ENCODE measurements around the gene ARSG. TPM values are rescaled to one million over a fixed set of nuclear protein-coding genes. Genes with fewer than 3 reads are reported as not detected.
"Not testable (repeated sequence)": the region's sequence is repeated elsewhere in the genome, so short reads cannot be mapped to it uniquely, and the experiment has no call there.

Gene ARSG
- total and polyA plus RNA-seq, 2 donors (not counting 3 experiments of a cell fraction or from before 2014, with no cell fraction given) = 3.9 to 7.0 TPM

- H3K4me2 ChIP-seq (ENCODE audit: insufficient read depth, low read length); H3K36me3 ChIP-seq (ENCODE audit: control insufficient read depth in 2 of 2, extremely low read depth in 1 of 2, insufficient read depth in 2 of 2, low read length in 2 of 2); H3K9me1 ChIP-seq (replicated peaks; ENCODE audit: control insufficient read depth, extremely low read depth, insufficient read depth, low read length); BruUV-seq (replicated peaks); H2AFZ ChIP-seq (ENCODE audit: low read depth, low read length); H3K79me2 ChIP-seq (ENCODE audit: control insufficient read depth, insufficient read depth, low read length); H3K9me3 ChIP-seq (replicated peaks; ENCODE audit: control insufficient read depth, insufficient read depth, low read length); H4K20me1 ChIP-seq (replicated peaks; ENCODE audit: control insufficient read depth, extremely low read depth, insufficient read depth, low read length); H3K27me3 ChIP-seq (ENCODE audit: control insufficient read depth in 2 of 2, insufficient read depth in 2 of 2, low read length in 2 of 2); H3K4me3 ChIP-seq (replicated peaks in 1 of 3; ENCODE audit: insufficient read depth in 1 of 3, low read depth in 1 of 3, low read length in 3 of 3); H3K27ac ChIP-seq (ENCODE audit: insufficient read depth, low read depth, low read length); dilution Hi-C loops (cut with MboI; ENCODE audit: extremely low pct_ligation_motif_present, low sequenced_read_pairs); H3K9ac ChIP-seq (replicated peaks; ENCODE audit: extremely low read depth, insufficient read depth, low read length): not testable (repeated sequence)
- DNase-seq (ENCODE audit: low read depth, low spot score) = peak; percentile 63
- TF ChIP-seq CTCF (IDR thresholded peaks at IDR 0.05; ENCODE audit: extremely low read depth in 1 of 2, insufficient read depth in 1 of 2, low read depth in 1 of 2, low read length in 2 of 2) = peak; percentile 36 to 48
- FAIRE-seq = peak; percentile 90
- POLR2A ChIA-PET = interaction anchor here (1.3 kb wide), 1 partner anchor 136 kb away, joined by 3 read pairs; no protein-coding TSS in a partner anchor
- intact Hi-C loops (cut with micrococcal nuclease) = loop anchor here (1.0 to 5.0 kb wide), 5 partner anchors 91 to 499 kb away; no protein-coding TSS in a partner anchor
- CTCF ChIA-PET = interaction anchor here (0.9 to 6.1 kb wide), 9 partner anchors 15 to 199 kb away, joined by 3 to 143 read pairs (median 5); partner anchors contain the start of gene AMZ2
- peaks cover 11% of the 10 kb centered on the region for H3K4me1 ChIP-seq (ENCODE audit: control insufficient read depth, extremely low read depth, insufficient read depth, low read length)
Observed at GRCh38 chr17:68263101-68263681, 28.1 kb upstream of the ARSG start.

- DNase-seq (ENCODE audit: low read depth, low spot score); H3K27ac ChIP-seq (ENCODE audit: insufficient read depth, low read depth, low read length); H3K27me3 ChIP-seq (ENCODE audit: control insufficient read depth in 2 of 2, insufficient read depth in 2 of 2, low read length in 2 of 2); H3K9ac ChIP-seq (replicated peaks; ENCODE audit: extremely low read depth, insufficient read depth, low read length); H3K4me3 ChIP-seq (replicated peaks in 1 of 3; ENCODE audit: insufficient read depth in 1 of 3, low read depth in 1 of 3, low read length in 3 of 3); H3K9me3 ChIP-seq (replicated peaks; ENCODE audit: control insufficient read depth, insufficient read depth, low read length); H3K79me2 ChIP-seq (ENCODE audit: control insufficient read depth, insufficient read depth, low read length); BruUV-seq (replicated peaks); H3K36me3 ChIP-seq (ENCODE audit: control insufficient read depth in 2 of 2, extremely low read depth in 1 of 2, insufficient read depth in 2 of 2, low read length in 2 of 2); FAIRE-seq; H3K9me1 ChIP-seq (replicated peaks; ENCODE audit: control insufficient read depth, extremely low read depth, insufficient read depth, low read length); H2AFZ ChIP-seq (ENCODE audit: low read depth, low read length); H3K4me2 ChIP-seq (ENCODE audit: insufficient read depth, low read length); H4K20me1 ChIP-seq (replicated peaks; ENCODE audit: control insufficient read depth, extremely low read depth, insufficient read depth, low read length); dilution Hi-C loops (cut with MboI; ENCODE audit: extremely low pct_ligation_motif_present, low sequenced_read_pairs); intact Hi-C loops (cut with micrococcal nuclease); H3K4me1 ChIP-seq (ENCODE audit: control insufficient read depth, extremely low read depth, insufficient read depth, low read length): not testable (repeated sequence)
- ChIA-PET CTCF (interaction anchor here (0.9 to 6.1 kb wide), 5 partner anchors 24 to 198 kb away, joined by 3 to 143 read pairs (median 5); no protein-coding TSS in a partner anchor), POLR2A (interaction anchor here (0.9 kb wide), 1 partner anchor 998 kb away, joined by 3 read pairs; no protein-coding TSS in a partner anchor)
Observed at GRCh38 chr17:68265833-68266232, 25.5 kb upstream of the ARSG start.
